ENCODE measurements around the gene CDH16. TPM values are rescaled to one million over a fixed set of nuclear protein-coding genes. Genes with fewer than 3 reads are reported as not detected.

The CDH16 gene
- total and polyA plus RNA-seq, 2 donors: 0.05 to 0.78 TPM

- H3K4me1 ChIP-seq (ENCODE audit: control insufficient read depth in 2 of 2, insufficient read depth in 2 of 2, low read length in 2 of 2): peaks cover 4 to 5% of the 10 kb centered on the region in 2 donors
- peaks cover 0 to 1% of the 10 kb centered on the region in 2 donors for H3K9me3 ChIP-seq (ENCODE audit: control insufficient read depth in 2 of 2, insufficient read depth in 1 of 2, low read length in 1 of 2)
- no peak overlapping the region for H3K27ac ChIP-seq (ENCODE audit: low read depth in 1 of 2, low read length in 1 of 2)
- no peak for DNase-seq (ENCODE audit: low read depth in 6 of 9, low spot score in 9 of 9)
- no peak overlapping the region for H3K4me3 ChIP-seq (ENCODE audit: low read length in 2 of 2)
- 92% methylated on average over 5 of the region's 5 CpGs for WGBS
- peaks cover 47 to 68% of the 10 kb centered on the region in 2 donors for H3K27me3 ChIP-seq (ENCODE audit: control insufficient read depth in 2 of 2, insufficient read depth in 1 of 2, low read length in 1 of 2)
- H3K36me3 ChIP-seq (ENCODE audit: control insufficient read depth in 2 of 2, insufficient read depth in 2 of 2, low read length in 1 of 2): peaks cover 0 to 3% of the 10 kb centered on the region in 2 donors
Measured at GRCh38 chr16:66926171-66926947, 7.7 kb upstream of the CDH16 start.

GRCh38 chr16:66925322-66925840, 6.7 kb upstream of the CDH16 start, which contains the start of gene RRAD:
TSS of gene RRAD (minus strand) at chr16:66925535. CDS start at chr16:66925179, 356 bp downstream.
- 14% methylated on average over 42 of the region's 42 CpGs for WGBS

GRCh38 chr16:66924527-66925321, 6.0 kb upstream of the CDH16 start:
- Histone ChIP-seq H3K27me3 (ENCODE audit: control insufficient read depth in 2 of 2, insufficient read depth in 1 of 2, low read length in 1 of 2) (peaks cover 47 to 82% of the 10 kb centered on the region in 2 donors), H3K9me3 (ENCODE audit: control insufficient read depth in 2 of 2, insufficient read depth in 1 of 2, low read length in 1 of 2) (peaks cover 0 to 1% of the 10 kb centered on the region in 2 donors), H3K4me1 (ENCODE audit: control insufficient read depth in 2 of 2, insufficient read depth in 2 of 2, low read length in 2 of 2) (peaks cover 4 to 5% of the 10 kb centered on the region in 2 donors), H3K27ac (ENCODE audit: low read depth in 1 of 2, low read length in 1 of 2) (no peak overlapping the region), H3K36me3 (ENCODE audit: control insufficient read depth in 2 of 2, insufficient read depth in 2 of 2, low read length in 1 of 2) (no peaks in the 10 kb centered on the region), H3K4me3 (ENCODE audit: low read length in 2 of 2) (peak overlapping the region in 1 of 2 donors; percentile 10)
- WGBS: 10% methylated on average over 72 of the region's 72 CpGs
- DNase-seq (ENCODE audit: low read depth in 6 of 9, low spot score in 9 of 9): no peak

More at GRCh38 chr16:66925322-66925840, 6.7 kb upstream of the CDH16 start, which contains the start of gene RRAD:
- Histone ChIP-seq H3K4me1 (ENCODE audit: control insufficient read depth in 2 of 2, insufficient read depth in 2 of 2, low read length in 2 of 2) (peaks cover 4 to 5% of the 10 kb centered on the region in 2 donors), H3K9me3 (ENCODE audit: control insufficient read depth in 2 of 2, insufficient read depth in 1 of 2, low read length in 1 of 2) (peaks cover 0 to 1% of the 10 kb centered on the region in 2 donors), H3K4me3 (ENCODE audit: low read length in 2 of 2) (peak within 1 kb of the TSS in 1 of 2 donors; percentile 10), H3K27me3 (ENCODE audit: control insufficient read depth in 2 of 2, insufficient read depth in 1 of 2, low read length in 1 of 2) (peaks cover 47 to 76% of the 10 kb centered on the region in 2 donors), H3K36me3 (ENCODE audit: control insufficient read depth in 2 of 2, insufficient read depth in 2 of 2, low read length in 1 of 2) (peaks cover 0 to under 1% of the 10 kb centered on the region in 2 donors), H3K27ac (ENCODE audit: low read depth in 1 of 2, low read length in 1 of 2) (no peak within 1 kb of the TSS)
- no peak for DNase-seq (ENCODE audit: low read depth in 6 of 9, low spot score in 9 of 9)

DNA sequence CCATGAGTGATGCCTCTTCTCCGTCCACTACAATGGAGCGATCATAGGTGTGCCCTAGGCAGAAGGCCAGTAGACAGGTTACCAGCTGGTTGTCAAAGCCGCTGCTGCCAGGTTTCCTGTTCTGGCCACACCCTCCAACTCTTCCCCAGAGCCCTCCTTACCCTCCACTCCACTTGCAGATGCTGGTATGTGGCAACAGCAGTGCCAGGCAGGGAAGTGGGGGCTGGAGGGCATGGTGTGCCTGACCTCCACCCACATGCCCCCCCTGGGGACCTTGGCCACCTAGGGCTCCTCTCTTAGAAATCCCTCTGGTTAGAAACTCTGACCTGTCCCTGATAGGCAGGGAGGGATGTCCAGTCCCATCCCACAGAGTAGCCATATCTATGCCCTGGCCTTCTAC, 5.2 kb upstream of the CDH16 start:
- Histone ChIP-seq H3K36me3 (ENCODE audit: control insufficient read depth in 2 of 2, insufficient read depth in 2 of 2, low read length in 1 of 2) (no peaks in the 10 kb centered on the region), H3K9me3 (ENCODE audit: control insufficient read depth in 2 of 2, insufficient read depth in 1 of 2, low read length in 1 of 2) (peaks cover 0 to 1% of the 10 kb centered on the region in 2 donors), H3K27ac (ENCODE audit: low read depth in 1 of 2, low read length in 1 of 2) (no peak overlapping the region), H3K4me3 (ENCODE audit: low read length in 2 of 2) (no peak overlapping the region), H3K27me3 (ENCODE audit: control insufficient read depth in 2 of 2, insufficient read depth in 1 of 2, low read length in 1 of 2) (peaks cover 47 to 89% of the 10 kb centered on the region in 2 donors), H3K4me1 (ENCODE audit: control insufficient read depth in 2 of 2, insufficient read depth in 2 of 2, low read length in 2 of 2) (peaks cover 4 to 5% of the 10 kb centered on the region in 2 donors)
- no peak for DNase-seq (ENCODE audit: low read depth in 6 of 9, low spot score in 9 of 9)
- 66% methylated on average over 3 of the region's 3 CpGs for WGBS

DNA sequence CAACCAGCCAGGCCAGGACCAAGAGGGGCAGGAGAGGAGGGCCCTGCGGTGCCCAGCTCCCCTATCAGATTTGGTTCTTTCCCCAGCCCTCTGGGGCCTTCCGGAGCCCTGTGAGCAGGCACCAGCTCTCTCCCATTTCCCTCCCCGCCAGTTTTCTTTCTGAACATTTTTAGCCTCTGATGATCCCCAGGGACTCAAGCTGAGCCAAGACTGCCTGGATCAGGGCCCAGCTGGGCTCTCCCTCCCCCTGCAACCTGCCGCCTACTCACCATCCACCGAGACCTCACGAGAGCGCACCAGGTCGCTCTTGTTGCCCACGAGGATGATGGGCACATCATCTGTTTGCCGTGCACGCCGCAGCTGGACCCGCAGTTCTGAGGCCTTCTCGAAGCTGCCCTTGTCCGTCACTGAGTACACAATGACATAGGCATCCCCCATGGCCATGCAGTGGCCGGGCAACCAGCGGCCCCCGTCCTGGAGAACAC, 4.6 kb upstream of the CDH16 start:
- DNase-seq (ENCODE audit: low read depth in 6 of 9, low spot score in 9 of 9): no peak
- peaks cover 47 to 94% of the 10 kb centered on the region in 2 donors for H3K27me3 ChIP-seq (ENCODE audit: control insufficient read depth in 2 of 2, insufficient read depth in 1 of 2, low read length in 1 of 2)
- H3K9me3 ChIP-seq (ENCODE audit: control insufficient read depth in 2 of 2, insufficient read depth in 1 of 2, low read length in 1 of 2): peaks cover 0 to 1% of the 10 kb centered on the region in 2 donors
- WGBS: 92% methylated on average over 18 of the region's 18 CpGs
- H3K27ac ChIP-seq (ENCODE audit: low read depth in 1 of 2, low read length in 1 of 2): no peak overlapping the region
- peaks cover 4 to 5% of the 10 kb centered on the region in 2 donors for H3K4me1 ChIP-seq (ENCODE audit: control insufficient read depth in 2 of 2, insufficient read depth in 2 of 2, low read length in 2 of 2)
- H3K36me3 ChIP-seq (ENCODE audit: control insufficient read depth in 2 of 2, insufficient read depth in 2 of 2, low read length in 1 of 2): no peaks in the 10 kb centered on the region
- no peak overlapping the region for H3K4me3 ChIP-seq (ENCODE audit: low read length in 2 of 2)

DNA sequence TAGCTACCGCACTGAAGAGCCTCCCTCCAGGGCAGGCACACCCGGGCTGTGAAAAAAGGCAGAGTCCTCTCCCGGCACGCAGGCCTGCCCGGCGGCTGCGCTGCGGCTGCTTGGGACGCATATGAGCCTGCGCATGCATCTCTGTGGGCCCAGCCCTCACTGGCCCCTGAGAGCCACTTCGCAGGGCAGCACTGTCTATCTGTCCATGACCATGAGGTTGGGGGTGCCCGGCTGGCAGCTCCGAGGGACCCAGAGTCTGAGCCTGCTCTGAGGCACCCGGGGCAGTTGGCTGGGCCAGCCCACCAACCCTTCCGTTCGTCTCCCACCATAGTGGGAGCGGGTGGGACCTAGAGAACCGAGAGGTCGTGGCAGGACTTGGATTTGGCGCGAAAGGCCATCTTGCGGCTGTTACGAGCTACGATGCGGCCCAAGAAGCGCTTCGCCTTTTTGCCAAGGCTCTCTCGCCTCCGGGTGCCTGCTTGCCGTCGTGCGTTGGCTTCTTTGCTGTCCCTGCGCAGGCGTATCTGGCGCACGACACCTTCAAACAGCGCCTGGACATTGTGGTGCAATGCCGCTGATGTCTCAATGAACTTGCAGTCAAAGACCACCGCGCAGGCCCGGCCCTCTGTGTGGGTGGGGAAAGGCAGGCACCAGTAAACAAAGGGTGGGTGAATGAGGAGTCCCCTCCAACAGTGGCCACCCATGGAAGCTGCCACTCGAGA, 3.2 kb upstream of the CDH16 start:
- WGBS: 80% methylated on average over 42 of the region's 42 CpGs
- Histone ChIP-seq H3K4me1 (ENCODE audit: control insufficient read depth in 2 of 2, insufficient read depth in 2 of 2, low read length in 2 of 2) (peaks cover 4 to 5% of the 10 kb centered on the region in 2 donors), H3K27me3 (ENCODE audit: control insufficient read depth in 2 of 2, insufficient read depth in 1 of 2, low read length in 1 of 2) (peaks cover 42 to 91% of the 10 kb centered on the region in 2 donors), H3K36me3 (ENCODE audit: control insufficient read depth in 2 of 2, insufficient read depth in 2 of 2, low read length in 1 of 2) (no peaks in the 10 kb centered on the region), H3K9me3 (ENCODE audit: control insufficient read depth in 2 of 2, insufficient read depth in 1 of 2, low read length in 1 of 2) (peaks cover 0 to 1% of the 10 kb centered on the region in 2 donors), H3K27ac (ENCODE audit: low read depth in 1 of 2, low read length in 1 of 2) (no peak overlapping the region), H3K4me3 (ENCODE audit: low read length in 2 of 2) (no peak overlapping the region)
- DNase-seq (ENCODE audit: low read depth in 6 of 9, low spot score in 9 of 9): no peak

GRCh38 chr16:66920924-66921680, 2.4 kb upstream of the CDH16 start:
- Histone ChIP-seq H3K4me1 (ENCODE audit: control insufficient read depth in 2 of 2, insufficient read depth in 2 of 2, low read length in 2 of 2) (peaks cover 4 to 5% of the 10 kb centered on the region in 2 donors), H3K27me3 (ENCODE audit: control insufficient read depth in 2 of 2, insufficient read depth in 1 of 2, low read length in 1 of 2) (peaks cover 35 to 85% of the 10 kb centered on the region in 2 donors), H3K27ac (ENCODE audit: low read depth in 1 of 2, low read length in 1 of 2) (no peak overlapping the region), H3K4me3 (ENCODE audit: low read length in 2 of 2) (no peak overlapping the region), H3K9me3 (ENCODE audit: control insufficient read depth in 2 of 2, insufficient read depth in 1 of 2, low read length in 1 of 2) (peaks cover 0 to 1% of the 10 kb centered on the region in 2 donors), H3K36me3 (ENCODE audit: control insufficient read depth in 2 of 2, insufficient read depth in 2 of 2, low read length in 1 of 2) (no peaks in the 10 kb centered on the region)
- no peak for DNase-seq (ENCODE audit: low read depth in 6 of 9, low spot score in 9 of 9)
- WGBS: 79% methylated on average over 9 of the region's 9 CpGs

- DNase-seq (ENCODE audit: low read depth in 6 of 9, low spot score in 9 of 9): no peak
- no peaks in the 10 kb centered on the region for H3K36me3 ChIP-seq (ENCODE audit: control insufficient read depth in 2 of 2, insufficient read depth in 2 of 2, low read length in 1 of 2)
- 75% methylated on average over 2 of the region's 2 CpGs for WGBS
- peaks cover 2 to 4% of the 10 kb centered on the region in 2 donors for H3K4me1 ChIP-seq (ENCODE audit: control insufficient read depth in 2 of 2, insufficient read depth in 2 of 2, low read length in 2 of 2)
- no peak overlapping the region for H3K4me3 ChIP-seq (ENCODE audit: low read length in 2 of 2)
- H3K9me3 ChIP-seq (ENCODE audit: control insufficient read depth in 2 of 2, insufficient read depth in 1 of 2, low read length in 1 of 2): peaks cover 0 to 1% of the 10 kb centered on the region in 2 donors
- H3K27me3 ChIP-seq (ENCODE audit: control insufficient read depth in 2 of 2, insufficient read depth in 1 of 2, low read length in 1 of 2): peaks cover 26 to 79% of the 10 kb centered on the region in 2 donors
- H3K27ac ChIP-seq (ENCODE audit: low read depth in 1 of 2, low read length in 1 of 2): no peak overlapping the region
Measured at GRCh38 chr16:66920299-66920590, 1.6 kb upstream of the CDH16 start.

Measured in thymus (tissue), 11 donors.